K562 (cell line): ENCODE results near the gene APBA2. TPM values are rescaled to one million over a fixed set of nuclear protein-coding genes. Genes with fewer than 3 reads are reported as not detected.

Source experiments
- ATAC-seq: fragments of 200-7000 bp; cut with Tn5 transposase; 3 replicates; pipeline ENCODE4 v1.9.1; 2020; ENCODE audit warnings: moderate library complexity
- BruUV-seq: library from RNA; stranded (reverse); fragments of 400-500 nt; replicated peaks from 2 replicates; lab custom pipeline; 2021; lab: Mats Ljungman, UMichigan
- CTCF ChIA-PET: fragments of 300-600 bp; formaldehyde crosslinking; extraction: SDS; loops from one replicate; lab custom pipeline; 2021; ENCODE audit warnings: low intra/inter-chr PET ratio; lab: Yijun Ruan, JAX
- POLR2A ChIA-PET: fragments of 300-600, 350-650 bp; sonication (Branson Sonifier 250); formaldehyde crosslinking; extraction: SDS; loops from one replicate; lab custom pipeline; 2021; ENCODE audit warnings: antibody characterized with exemption, inconsistent platforms; lab: Yijun Ruan, JAX
- DNase-seq, 4 experiments: peaks; one replicate each; pipeline versions ENCODE4 v3.0.0 to v3.0.0-alpha.2; 2011 to 2018; ENCODE audit warnings: low spot score in 3 of 4, mixed read lengths in 3 of 4; ENCODE audit errors: extremely low read depth in 1 of 4
- FAIRE-seq: peaks from 2 replicates; lab custom pipeline; 2011; peaks lifted over from hg19 to GRCh38; lab: Jason Lieb, UNC
- H2AFZ ChIP-seq: 2 replicates; pipeline ENCODE4 v1.6.0; 2011; ENCODE audit warnings: low read depth, low read length, control low read depth, inconsistent platforms
- H3K27ac ChIP-seq: fragments of 200-600 bp; 3 replicates; pipeline ENCODE4 v1.8.0; 2011; ENCODE audit warnings: low read depth, mild to moderate bottlenecking, control low read depth, inconsistent platforms, low read length, moderate library complexity, mixed read lengths; ENCODE audit errors: extremely low read depth
- H3K27me3 ChIP-seq, 2 experiments: fragments of 300-600 bp in 1 of 2; 2 replicates in 1 of 2; 3 replicates in 1 of 2; pipeline versions ENCODE4 v1.6.0 to v1.8.0; 2011; ENCODE audit warnings: inconsistent platforms in 2 of 2, low read length in 2 of 2, mild to moderate bottlenecking in 1 of 2, mixed read lengths in 1 of 2, moderate library complexity in 1 of 2; ENCODE audit not compliant: control insufficient read depth in 2 of 2, insufficient read depth in 2 of 2
- H3K36me3 ChIP-seq: fragments of 300-600 bp; 3 replicates; pipeline ENCODE4 v1.8.0; 2011; ENCODE audit warnings: mild to moderate bottlenecking, low read length, inconsistent platforms; ENCODE audit not compliant: control insufficient read depth, insufficient read depth
- H3K4me1 ChIP-seq, 2 experiments: fragments of 200-600 bp in 1 of 2; replicated peaks in 1 of 2; 2 replicates in 1 of 2; 3 replicates in 1 of 2; pipeline versions ENCODE4 v1.5.1 to v1.8.0; 2011; ENCODE audit warnings: inconsistent platforms in 2 of 2, low read length in 2 of 2, mild to moderate bottlenecking in 1 of 2, mixed read lengths in 1 of 2, moderate library complexity in 1 of 2; ENCODE audit not compliant: control insufficient read depth in 2 of 2, insufficient read depth in 2 of 2
- H3K4me2 ChIP-seq: 2 replicates; pipeline ENCODE4 v1.6.1; 2011; ENCODE audit warnings: low read length, control low read depth, inconsistent platforms, mixed read lengths; ENCODE audit not compliant: insufficient read depth
- H3K4me3 ChIP-seq: fragments of 200-600 bp; sonication (generic), shearing (Covaris generic); 2 replicates; pipeline ENCODE4 v1.5.1; 2016; ENCODE audit warnings: control low read depth, inconsistent platforms
- H3K79me2 ChIP-seq: fragments of 200-600 bp; 3 replicates; pipeline ENCODE4 v1.8.0; 2011; ENCODE audit warnings: low read length, inconsistent platforms; ENCODE audit not compliant: control insufficient read depth, insufficient read depth
- H3K9ac ChIP-seq, 2 experiments: 2 replicates each; pipeline versions ENCODE4 v1.6.0 to v1.6.1; 2011; ENCODE audit warnings: low read depth in 2 of 2, low read length in 2 of 2, control low read depth in 1 of 2, inconsistent platforms in 1 of 2, mild to moderate bottlenecking in 1 of 2, mixed read lengths in 1 of 2; ENCODE audit not compliant: insufficient read depth in 1 of 2
- H3K9me1 ChIP-seq: one replicate; pipeline ENCODE4 v1.6.0; 2011; ENCODE audit warnings: inconsistent platforms, mild to moderate bottlenecking, low read length, moderate library complexity; ENCODE audit not compliant: control insufficient read depth, insufficient read depth
- H3K9me3 ChIP-seq: replicated peaks from 2 replicates; pipeline ENCODE4 v1.5.1; 2011; ENCODE audit warnings: low read depth, low read length, inconsistent platforms; ENCODE audit not compliant: control insufficient read depth, insufficient read depth
- H4K20me1 ChIP-seq: replicated peaks from 2 replicates; pipeline ENCODE4 v1.6.1; 2011; ENCODE audit warnings: low read length, inconsistent platforms, mixed read lengths; ENCODE audit not compliant: control insufficient read depth, insufficient read depth
- EWSR1 ChIP-seq: fragments of 450-650 bp; IDR thresholded peaks from 2 replicates; pipeline ENCODE4 v1.6.1; 2018; ENCODE audit warnings: borderline replicate concordance, mild to moderate bottlenecking, low read depth, moderate library complexity; ENCODE audit not compliant: partially characterized antibody
- GABPB1 ChIP-seq: sonication (generic); formaldehyde crosslinking; IDR thresholded peaks from 2 replicates; pipeline ENCODE4 v1.8.0; 2022; ENCODE audit warnings: mild to moderate bottlenecking, missing genetic modification reagents
- GATA2 ChIP-seq: sonication (generic); formaldehyde crosslinking; IDR thresholded peaks from 2 replicates; pipeline ENCODE4 v1.4.0; 2020; ENCODE audit warnings: mild to moderate bottlenecking, missing genetic modification reagents
- RAD21 ChIP-seq, 2 experiments: fragments of 250-450 bp in 1 of 2; fragments of 450-650 bp in 1 of 2; sonication (Bioruptor Pico) in 1 of 2; formaldehyde crosslinking in 1 of 2; IDR thresholded peaks in 1 of 2; conservative IDR thresholded peaks in 1 of 2; 2 replicates each; pipeline versions ENCODE4 v1.4.0 to v1.8.0; 2020 to 2022; ENCODE audit warnings: mild to moderate bottlenecking in 2 of 2, moderate library complexity in 1 of 2
- SMC3 ChIP-seq: conservative IDR thresholded peaks from 2 replicates; pipeline ENCODE4 v1.6.1; 2011; ENCODE audit warnings: low read depth, low read length, improper control_type of control experiment; ENCODE audit not compliant: insufficient read depth
- WGBS: fragments of 100-300 bp; shearing (Covaris generic); methylation state at CpG from one replicate; pipeline ENCODE4 v1.1.6; 2016; ENCODE audit warnings: low coverage, mixed read lengths; ENCODE audit not compliant: insufficient coverage; ENCODE audit errors: missing lambda C conversion rate; 5-methylcytosine and 5-hydroxymethylcytosine counted together
- in situ Hi-C: fragments of 300-500 bp; cut with MboI; formaldehyde crosslinking; loops from 4 replicates; pipeline ENCODE4 v1.15.0; 2018; ENCODE audit warnings: inconsistent platforms, mixed read lengths
- intact Hi-C: fragments of 100-400 bp; cut with micrococcal nuclease; formaldehyde crosslinking; loops from 2 replicates; pipeline ENCODE4 v1.14.2; 2022
- polyA plus RNA-seq, 8 experiments: library from polyadenylated mRNA; depleted of rRNA in 4 of 8; stranded (reverse) in 5 of 8; unstranded in 3 of 8; fragments of >200 nt; fragmentation: Nextera tagmentation in 2 of 8; fragmentation: Illumina TruSeq in 1 of 8; extraction: Ambion mirVana in 2 of 8; extraction: Trizol in 1 of 8; gene quantifications; 2 replicates each; pipeline versions ENCODE4 v1.2.1 to v1.2.3, GENCODE V29; 2011 to 2014; ENCODE audit warnings: inconsistent platforms in 1 of 8, missing spikeins in 1 of 8
- total RNA-seq, 7 experiments: library from RNA; depleted of rRNA in 6 of 7; stranded (reverse); fragments of >200 nt in 6 of 7; fragmentation: Illumina TruSeq in 2 of 7; extraction: Trizol in 2 of 7; gene quantifications; 2 replicates each; pipeline versions ENCODE4 v1.2.1 to v1.2.3, GENCODE V29; 2011 to 2021; ENCODE audit warnings: low replicate concordance in 1 of 7
- TF ChIP-seq, protein P1 (sequence below), 2 experiments: fragments of 450-650 bp; formaldehyde crosslinking in 1 of 2; IDR thresholded peaks; 2 replicates each; pipeline versions ENCODE4 v1.4.0 to v1.6.1; 2014 to 2020; ENCODE audit warnings: mild to moderate bottlenecking in 2 of 2, borderline replicate concordance in 1 of 2, low read depth in 1 of 2
- TF ChIP-seq, protein P2 (sequence below), 3 experiments: IDR thresholded peaks in 2 of 3; conservative IDR thresholded peaks in 1 of 3; 2 replicates each; pipeline ENCODE4 v1.5.1; 2011 to 2012; ENCODE audit warnings: low read length in 3 of 3, mild to moderate bottlenecking in 3 of 3, control low read depth in 2 of 3, improper control_type of control experiment in 1 of 3, inconsistent platforms in 1 of 3, low read depth in 1 of 3, mixed read lengths in 1 of 3, moderate library complexity in 1 of 3; ENCODE audit not compliant: insufficient read depth in 2 of 3

Gene APBA2
- total and polyA plus RNA-seq, 9 of the 15 experiments (the other 6 are each of a cell fraction or from before 2014, with no cell fraction given) = 0.24 to 40.9 (median 25.2) TPM

DNA sequence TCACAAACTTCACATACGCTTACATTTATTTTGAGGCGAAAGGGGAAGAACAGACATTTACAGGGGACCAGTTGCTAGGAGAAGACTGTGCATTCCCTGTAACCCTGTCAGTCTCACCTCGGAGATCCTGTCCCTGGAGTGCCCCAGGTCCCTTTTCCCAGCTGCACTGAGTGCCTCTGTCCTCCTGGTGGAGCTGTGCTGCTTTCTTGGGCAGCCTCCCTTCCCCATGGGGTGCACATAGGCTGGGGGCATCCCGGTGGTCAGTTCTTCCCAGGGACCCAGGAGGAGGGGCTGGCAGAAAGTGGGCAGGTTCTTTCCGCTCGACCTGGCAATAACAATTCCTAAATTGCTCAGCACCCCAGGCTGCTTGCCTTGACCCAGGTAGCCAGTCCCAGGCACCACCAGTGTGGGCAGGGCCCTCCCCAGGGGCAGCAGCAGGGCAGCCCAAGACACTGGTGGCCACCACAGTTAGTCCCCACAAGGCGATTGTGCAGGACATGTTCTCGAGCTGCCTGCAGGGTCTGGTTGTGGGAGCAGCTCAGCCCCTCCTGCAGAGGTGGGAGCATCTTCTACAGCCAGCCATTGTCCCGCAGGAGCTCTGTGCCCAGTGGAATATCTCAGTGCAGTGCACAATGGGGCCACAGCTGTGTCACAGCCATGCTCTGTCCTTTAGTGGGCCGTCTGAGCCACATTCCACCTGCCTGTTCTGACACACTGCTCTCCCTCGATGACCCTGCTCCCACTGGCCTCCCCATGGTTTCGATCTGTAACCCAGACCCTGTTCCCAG lies 36.3 kb downstream of the APBA2 start:
- no peaks in the 10 kb centered on the region; the same call in 1 of the 2 replicates for H4K20me1 ChIP-seq
- H3K4me3 ChIP-seq = no peak overlapping the region
- peaks cover 14% of the 10 kb centered on the region; the same call in 2 of the 3 replicates for H3K36me3 ChIP-seq
- H3K27ac ChIP-seq = no peak overlapping the region
- DNase-seq (peak in 1 of 4 experiments; percentile 44), ATAC-seq (peak; percentile 82), FAIRE-seq (peak; percentile 63)
- H3K9me1 ChIP-seq = no peaks in the 10 kb centered on the region
- H2AFZ ChIP-seq = no peak overlapping the region
- H3K79me2 ChIP-seq = peaks cover 40% of the 10 kb centered on the region
- no peak for TF ChIP-seq EWSR1
- no peak for TF ChIP-seq GATA2 (CRISPR knock-in tag)
- TF ChIP-seq, protein P1, sequence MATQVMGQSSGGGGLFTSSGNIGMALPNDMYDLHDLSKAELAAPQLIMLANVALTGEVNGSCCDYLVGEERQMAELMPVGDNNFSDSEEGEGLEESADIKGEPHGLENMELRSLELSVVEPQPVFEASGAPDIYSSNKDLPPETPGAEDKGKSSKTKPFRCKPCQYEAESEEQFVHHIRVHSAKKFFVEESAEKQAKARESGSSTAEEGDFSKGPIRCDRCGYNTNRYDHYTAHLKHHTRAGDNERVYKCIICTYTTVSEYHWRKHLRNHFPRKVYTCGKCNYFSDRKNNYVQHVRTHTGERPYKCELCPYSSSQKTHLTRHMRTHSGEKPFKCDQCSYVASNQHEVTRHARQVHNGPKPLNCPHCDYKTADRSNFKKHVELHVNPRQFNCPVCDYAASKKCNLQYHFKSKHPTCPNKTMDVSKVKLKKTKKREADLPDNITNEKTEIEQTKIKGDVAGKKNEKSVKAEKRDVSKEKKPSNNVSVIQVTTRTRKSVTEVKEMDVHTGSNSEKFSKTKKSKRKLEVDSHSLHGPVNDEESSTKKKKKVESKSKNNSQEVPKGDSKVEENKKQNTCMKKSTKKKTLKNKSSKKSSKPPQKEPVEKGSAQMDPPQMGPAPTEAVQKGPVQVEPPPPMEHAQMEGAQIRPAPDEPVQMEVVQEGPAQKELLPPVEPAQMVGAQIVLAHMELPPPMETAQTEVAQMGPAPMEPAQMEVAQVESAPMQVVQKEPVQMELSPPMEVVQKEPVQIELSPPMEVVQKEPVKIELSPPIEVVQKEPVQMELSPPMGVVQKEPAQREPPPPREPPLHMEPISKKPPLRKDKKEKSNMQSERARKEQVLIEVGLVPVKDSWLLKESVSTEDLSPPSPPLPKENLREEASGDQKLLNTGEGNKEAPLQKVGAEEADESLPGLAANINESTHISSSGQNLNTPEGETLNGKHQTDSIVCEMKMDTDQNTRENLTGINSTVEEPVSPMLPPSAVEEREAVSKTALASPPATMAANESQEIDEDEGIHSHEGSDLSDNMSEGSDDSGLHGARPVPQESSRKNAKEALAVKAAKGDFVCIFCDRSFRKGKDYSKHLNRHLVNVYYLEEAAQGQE (IDR thresholded peaks at IDR 0.05; ENCODE audit: borderline replicate concordance) = peak; percentile 41; the same call in 1 of the 2 replicates
- TF ChIP-seq, protein P1 (CRISPR knock-in tag; IDR thresholded peaks at IDR 0.05; ENCODE audit: low read depth) = no peak
- 0 out of 2 replicates have a peak, but pooled peaks have one; percentile 16 for TF ChIP-seq SMC3
- TF ChIP-seq, protein P2, sequence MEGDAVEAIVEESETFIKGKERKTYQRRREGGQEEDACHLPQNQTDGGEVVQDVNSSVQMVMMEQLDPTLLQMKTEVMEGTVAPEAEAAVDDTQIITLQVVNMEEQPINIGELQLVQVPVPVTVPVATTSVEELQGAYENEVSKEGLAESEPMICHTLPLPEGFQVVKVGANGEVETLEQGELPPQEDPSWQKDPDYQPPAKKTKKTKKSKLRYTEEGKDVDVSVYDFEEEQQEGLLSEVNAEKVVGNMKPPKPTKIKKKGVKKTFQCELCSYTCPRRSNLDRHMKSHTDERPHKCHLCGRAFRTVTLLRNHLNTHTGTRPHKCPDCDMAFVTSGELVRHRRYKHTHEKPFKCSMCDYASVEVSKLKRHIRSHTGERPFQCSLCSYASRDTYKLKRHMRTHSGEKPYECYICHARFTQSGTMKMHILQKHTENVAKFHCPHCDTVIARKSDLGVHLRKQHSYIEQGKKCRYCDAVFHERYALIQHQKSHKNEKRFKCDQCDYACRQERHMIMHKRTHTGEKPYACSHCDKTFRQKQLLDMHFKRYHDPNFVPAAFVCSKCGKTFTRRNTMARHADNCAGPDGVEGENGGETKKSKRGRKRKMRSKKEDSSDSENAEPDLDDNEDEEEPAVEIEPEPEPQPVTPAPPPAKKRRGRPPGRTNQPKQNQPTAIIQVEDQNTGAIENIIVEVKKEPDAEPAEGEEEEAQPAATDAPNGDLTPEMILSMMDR (IDR thresholded peaks at IDR 0.05 in 2 of 3, conservative IDR thresholded peaks at IDR 0.05 in 1 of 3; ENCODE audit: insufficient read depth in 2 of 3, low read depth in 1 of 3, low read length in 3 of 3) = peak; percentile 55 to 63 (median 61)
- TF ChIP-seq GABPB1 (CRISPR knock-in tag) = no peak
- TF ChIP-seq RAD21 (CRISPR knock-in tag; conservative IDR thresholded peaks at IDR 0.05 in 1 of 2, IDR thresholded peaks at IDR 0.05 in 1 of 2) = peak in 1 of 2 experiments; percentile 66; a peak in 2 of 4 replicates
- 77% methylated on average over 12 of the region's 12 CpGs for WGBS
- peak overlapping the region in 1 of 2 experiments; percentile 15; a peak in 1 of 4 replicates for H3K9ac ChIP-seq
- H3K4me1 ChIP-seq = peaks cover 19 to 23% of the 10 kb centered on the region in 2 experiments
- ChIA-PET CTCF (interaction anchor here (0.8 to 1.3 kb wide), 2 partner anchors 52 to 168 kb away, joined by 3 to 5 read pairs; no protein-coding TSS in a partner anchor), POLR2A (interaction anchor here (1.2 to 1.9 kb wide), 2 partner anchors 9 to 10 kb away, joined by 6 to 8 read pairs; no protein-coding TSS in a partner anchor)
- H3K9me3 ChIP-seq = no peaks in the 10 kb centered on the region; the same call in 1 of the 2 replicates
- no peak overlapping the region for H3K4me2 ChIP-seq
- in situ Hi-C loops = no loop called here
- intact Hi-C loops = no loop called here
- no peaks in the 10 kb centered on the region for H3K27me3 ChIP-seq
- BruUV-seq = no TSS peak
